ENCODE measurements around the gene HDAC4. TPM values are rescaled to one million over a fixed set of nuclear protein-coding genes. Genes with fewer than 3 reads are reported as not detected.

The HDAC4 gene
- total and polyA plus RNA-seq, 9 of the 15 experiments (the other 6 are each of a cell fraction or from before 2014, with no cell fraction given) = 0.11 to 20.2 (median 4.0) TPM

GRCh38 chr2:239318151-239318611, 82.6 kb downstream of the HDAC4 start (continued):
- TF ChIP-seq, protein P1, sequence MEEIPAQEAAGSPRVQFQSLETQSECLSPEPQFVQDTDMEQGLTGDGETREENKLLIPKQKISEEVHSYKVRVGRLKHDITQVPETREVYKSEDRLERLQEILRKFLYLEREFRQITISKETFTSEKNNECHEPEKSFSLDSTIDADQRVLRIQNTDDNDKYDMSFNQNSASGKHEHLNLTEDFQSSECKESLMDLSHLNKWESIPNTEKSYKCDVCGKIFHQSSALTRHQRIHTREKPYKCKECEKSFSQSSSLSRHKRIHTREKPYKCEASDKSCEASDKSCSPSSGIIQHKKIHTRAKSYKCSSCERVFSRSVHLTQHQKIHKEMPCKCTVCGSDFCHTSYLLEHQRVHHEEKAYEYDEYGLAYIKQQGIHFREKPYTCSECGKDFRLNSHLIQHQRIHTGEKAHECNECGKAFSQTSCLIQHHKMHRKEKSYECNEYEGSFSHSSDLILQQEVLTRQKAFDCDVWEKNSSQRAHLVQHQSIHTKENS (CRISPR knock-in tag; IDR thresholded peaks at IDR 0.05) = no peak
- peak in 1 of 2 experiments; percentile 52; a peak in 1 of 4 replicates for TF ChIP-seq RCOR1 (IDR thresholded peaks at IDR 0.05; ENCODE audit: borderline replicate concordance in 1 of 2, low read depth in 2 of 2, low read length in 2 of 2)
- TF ChIP-seq, protein P2, sequence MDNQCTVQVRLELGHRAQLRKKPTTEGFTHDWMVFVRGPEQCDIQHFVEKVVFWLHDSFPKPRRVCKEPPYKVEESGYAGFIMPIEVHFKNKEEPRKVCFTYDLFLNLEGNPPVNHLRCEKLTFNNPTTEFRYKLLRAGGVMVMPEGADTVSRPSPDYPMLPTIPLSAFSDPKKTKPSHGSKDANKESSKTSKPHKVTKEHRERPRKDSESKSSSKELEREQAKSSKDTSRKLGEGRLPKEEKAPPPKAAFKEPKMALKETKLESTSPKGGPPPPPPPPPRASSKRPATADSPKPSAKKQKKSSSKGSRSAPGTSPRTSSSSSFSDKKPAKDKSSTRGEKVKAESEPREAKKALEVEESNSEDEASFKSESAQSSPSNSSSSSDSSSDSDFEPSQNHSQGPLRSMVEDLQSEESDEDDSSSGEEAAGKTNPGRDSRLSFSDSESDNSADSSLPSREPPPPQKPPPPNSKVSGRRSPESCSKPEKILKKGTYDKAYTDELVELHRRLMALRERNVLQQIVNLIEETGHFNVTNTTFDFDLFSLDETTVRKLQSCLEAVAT (IDR thresholded peaks at IDR 0.05) = peak in 1 of 2 experiments; percentile 62; a peak in 1 of 4 replicates
- no peak for TF ChIP-seq ZNF318 (IDR thresholded peaks at IDR 0.05; ENCODE audit: borderline replicate concordance in 1 of 2, low read depth in 1 of 2)
- no peak for TF ChIP-seq KAT7 (CRISPR knock-in tag; IDR thresholded peaks at IDR 0.05; ENCODE audit: borderline replicate concordance)
- TF ChIP-seq, protein P3, sequence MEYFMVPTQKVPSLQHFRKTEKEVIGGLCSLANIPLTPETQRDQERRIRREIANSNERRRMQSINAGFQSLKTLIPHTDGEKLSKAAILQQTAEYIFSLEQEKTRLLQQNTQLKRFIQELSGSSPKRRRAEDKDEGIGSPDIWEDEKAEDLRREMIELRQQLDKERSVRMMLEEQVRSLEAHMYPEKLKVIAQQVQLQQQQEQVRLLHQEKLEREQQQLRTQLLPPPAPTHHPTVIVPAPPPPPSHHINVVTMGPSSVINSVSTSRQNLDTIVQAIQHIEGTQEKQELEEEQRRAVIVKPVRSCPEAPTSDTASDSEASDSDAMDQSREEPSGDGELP (CRISPR knock-in tag; IDR thresholded peaks at IDR 0.05; ENCODE audit: borderline replicate concordance) = no peak
- TF ChIP-seq, protein P4, sequence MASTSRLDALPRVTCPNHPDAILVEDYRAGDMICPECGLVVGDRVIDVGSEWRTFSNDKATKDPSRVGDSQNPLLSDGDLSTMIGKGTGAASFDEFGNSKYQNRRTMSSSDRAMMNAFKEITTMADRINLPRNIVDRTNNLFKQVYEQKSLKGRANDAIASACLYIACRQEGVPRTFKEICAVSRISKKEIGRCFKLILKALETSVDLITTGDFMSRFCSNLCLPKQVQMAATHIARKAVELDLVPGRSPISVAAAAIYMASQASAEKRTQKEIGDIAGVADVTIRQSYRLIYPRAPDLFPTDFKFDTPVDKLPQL (IDR thresholded peaks at IDR 0.05; ENCODE audit: extremely low read depth, insufficient read length) = no peak
- TF ChIP-seq CBFA2T3 (IDR thresholded peaks at IDR 0.05) = peak; percentile 37; the same call in 1 of the 2 replicates
- no peak for TF ChIP-seq ZFP36 (IDR thresholded peaks at IDR 0.05; ENCODE audit: low read depth, low read length, partially characterized antibody)
- TF ChIP-seq ARNT (IDR thresholded peaks at IDR 0.05) = peak in 1 of 2 experiments; percentile 46; a peak in 1 of 4 replicates
- no peak for TF ChIP-seq RFX7 (CRISPR knock-in tag; IDR thresholded peaks at IDR 0.05)
- TF ChIP-seq RNF2 (IDR thresholded peaks at IDR 0.05) = 0 out of 2 replicates have a peak, but pooled peaks have one; percentile 29
- TF ChIP-seq ETV5 (CRISPR knock-in tag; IDR thresholded peaks at IDR 0.05; ENCODE audit: low read depth) = no peak
- TF ChIP-seq CTBP1 (IDR thresholded peaks at IDR 0.05; ENCODE audit: borderline replicate concordance) = peak; percentile 67; the same call in 1 of the 2 replicates
